Vagina (tissue), 2 donors: ENCODE measurements around the gene SNRNP70. TPM values are rescaled to one million over a fixed set of nuclear protein-coding genes. Genes with fewer than 3 reads are reported as not detected.

Experiments used
- DNase-seq, 2 donors: peaks; one replicate each; pipeline ENCODE4 v3.0.0-alpha.2; 2017; ENCODE audit errors: extremely low spot score in 2 of 2
- H3K27ac ChIP-seq: fragments of 200-600 bp; sonication (generic); one replicate; pipeline ENCODE4 v1.5.1; 2019
- H3K27me3 ChIP-seq: fragments of 200-600 bp; sonication (generic); one replicate; pipeline ENCODE4 v1.5.1; 2019
- H3K36me3 ChIP-seq, 2 donors: fragments of 200-600 bp; sonication (generic); one replicate each; pipeline ENCODE4 v1.5.1; 2017 to 2019
- H3K4me1 ChIP-seq: fragments of 200-600 bp; sonication (generic); one replicate; pipeline ENCODE4 v1.5.1; 2019
- H3K4me3 ChIP-seq, 2 donors: fragments of 200-600 bp; sonication (generic); 1 replicate in 1 of 2; 2 replicates in 1 of 2; pipeline ENCODE4 v1.5.1; 2016 to 2019
- H3K9me3 ChIP-seq: fragments of 200-600 bp; sonication (generic); one replicate; pipeline ENCODE4 v1.5.1; 2019
- CTCF ChIP-seq, 3 experiments: fragments of 450-650 bp in 2 of 3; fragments of 200-600 bp in 1 of 3; sonication (generic) in 1 of 3; IDR thresholded peaks; one replicate each; pipeline ENCODE4 v1.5.1; 2017 to 2019; ENCODE audit warnings: antibody characterized with exemption in 3 of 3, mild to moderate bottlenecking in 2 of 3, moderate library complexity in 2 of 3
- POLR2A ChIP-seq, 2 donors: fragments of 450-650 bp; IDR thresholded peaks; one replicate each; pipeline ENCODE4 v1.6.1; 2017; ENCODE audit warnings: antibody characterized with exemption in 2 of 2, mild to moderate bottlenecking in 2 of 2, moderate library complexity in 2 of 2
- POLR2AphosphoS5 ChIP-seq, 2 donors: sonication (generic); formaldehyde crosslinking; IDR thresholded peaks; one replicate each; pipeline ENCODE4 v1.9.0; 2017; ENCODE audit warnings: antibody characterized with exemption in 2 of 2, mild to moderate bottlenecking in 2 of 2, low read depth in 1 of 2; ENCODE audit not compliant: insufficient read depth in 1 of 2
- intact Hi-C: fragments of 100-400 bp; cut with DNase I; formaldehyde crosslinking; loops from one replicate; pipeline ENCODE4 v1.15.1; 2023
- total RNA-seq: library from RNA; depleted of rRNA; stranded (reverse); fragments of >200 nt; gene quantifications from one replicate; pipeline ENCODE4 v1.2.3, GENCODE V29; 2016

The SNRNP70 gene
- total RNA-seq, 1 donor from 2014 or later, result 380 TPM

DNA sequence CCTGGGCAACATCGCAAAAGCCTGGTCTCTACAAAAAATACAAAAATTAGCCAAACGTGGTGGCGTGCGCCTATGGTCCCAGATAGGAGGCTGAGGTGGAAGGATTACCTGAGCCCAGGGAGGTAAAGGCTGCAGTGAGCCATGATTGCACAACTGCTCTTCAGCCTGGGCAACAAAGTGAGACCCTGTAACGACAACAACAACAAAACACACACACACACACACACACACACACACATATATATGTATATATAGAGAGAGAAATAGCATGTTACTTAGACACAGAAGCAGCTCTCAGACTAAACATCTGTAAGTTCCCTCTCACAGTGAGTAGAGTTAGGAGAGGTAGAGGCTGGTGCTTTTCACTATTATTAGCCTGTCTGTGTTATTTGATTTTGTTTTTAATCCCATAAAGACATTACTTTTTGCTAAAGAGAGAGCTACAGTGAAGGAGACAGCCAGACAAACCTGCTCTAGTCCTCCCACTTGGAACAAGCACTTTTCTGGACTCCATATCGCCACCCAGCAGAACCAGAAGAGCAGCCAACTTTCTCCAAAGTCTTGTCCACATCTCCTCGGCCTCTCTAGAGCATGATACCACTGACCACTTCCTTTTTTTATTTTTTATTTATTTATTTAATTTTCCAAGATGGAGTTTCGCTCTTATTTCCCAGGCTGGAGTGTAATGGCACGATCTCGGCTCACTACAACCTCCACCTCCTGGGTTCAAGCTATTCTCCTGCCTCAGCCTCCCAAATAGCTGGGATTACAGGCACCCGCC lies 26.2 kb downstream of the SNRNP70 start:
- intact Hi-C loops, result no loop called here
- TF ChIP-seq POLR2AphosphoS5 (IDR thresholded peaks at IDR 0.05; ENCODE audit: insufficient read depth in 1 of 2, low read depth in 1 of 2) (no peak), POLR2A (IDR thresholded peaks at IDR 0.05) (no peak), CTCF (IDR thresholded peaks at IDR 0.05) (no peak)

DNA sequence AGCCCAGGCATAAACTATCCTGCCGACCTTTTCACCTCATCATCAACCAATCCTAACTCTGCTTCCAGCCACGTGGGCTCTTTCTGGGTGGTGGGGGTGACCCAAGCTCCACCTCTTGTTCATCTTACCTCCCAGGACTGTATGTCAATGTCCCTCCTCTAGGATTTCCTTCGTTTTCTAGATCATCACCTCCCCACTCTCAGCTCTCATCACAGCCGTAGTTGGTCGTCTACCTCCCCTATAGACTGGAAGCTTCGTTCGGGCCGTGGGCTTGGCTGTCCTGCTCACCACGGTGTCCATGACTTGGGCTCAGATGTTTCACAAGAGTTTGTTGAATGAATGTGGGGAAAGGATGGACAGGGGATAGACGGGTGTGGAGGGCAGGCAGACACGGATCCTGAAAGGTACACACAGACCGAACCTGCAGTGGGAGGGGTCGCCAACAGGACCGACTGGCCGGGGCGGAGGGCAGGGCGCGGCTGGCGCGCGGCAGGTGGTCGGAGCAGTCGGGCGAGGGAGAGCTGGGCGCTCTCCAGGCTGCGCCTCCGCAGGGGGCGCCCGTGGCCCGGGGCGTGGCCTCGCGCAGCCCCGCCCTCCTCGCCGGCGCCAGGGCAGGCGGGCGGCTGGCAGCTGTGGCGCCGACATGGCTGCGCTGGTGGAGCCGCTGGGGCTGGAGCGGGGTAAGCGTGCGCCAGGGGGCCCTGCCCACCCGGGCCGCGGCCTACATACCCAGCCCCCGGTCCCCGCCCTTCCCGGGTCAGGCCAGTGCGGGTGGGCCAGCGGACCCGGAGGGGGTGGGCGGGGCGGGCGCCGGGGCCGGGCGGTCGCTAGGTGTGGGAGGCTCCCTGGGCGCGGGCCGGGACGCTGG lies 28.7 kb downstream of the SNRNP70 start, which contains the start of gene LIN7B:
TSS of gene LIN7B (plus strand) at position 609 of the 868 bp plus-strand sequence. CDS start at position 644, 35 bp downstream.
- intact Hi-C loops, result no loop called here
- Histone ChIP-seq H3K36me3 (peaks cover 0 to under 1% of the 10 kb centered on the region in 2 donors), H3K4me3 (peak within 1 kb of the TSS; percentile 72 to 88), H3K27ac (peak within 1 kb of the TSS; percentile 83), H3K4me1 (peaks cover 34% of the 10 kb centered on the region), H3K27me3 (no peaks in the 10 kb centered on the region), H3K9me3 (no peaks in the 10 kb centered on the region)
- no peak for DNase-seq
- TF ChIP-seq POLR2AphosphoS5 (IDR thresholded peaks at IDR 0.05; ENCODE audit: insufficient read depth in 1 of 2, low read depth in 1 of 2) (no peak), POLR2A (IDR thresholded peaks at IDR 0.05) (peak in 1 of 2 donors; percentile 12), CTCF (IDR thresholded peaks at IDR 0.05) (peak in 1 of 3 experiments; percentile 54)

More for the DNA sequence above, 26.2 kb downstream of the SNRNP70 start:
- H3K4me3 ChIP-seq, result no peak overlapping the region
- H3K9me3 ChIP-seq, result no peaks in the 10 kb centered on the region
- no peak overlapping the region for H3K27ac ChIP-seq
- H3K36me3 ChIP-seq, result peaks cover 0 to 23% of the 10 kb centered on the region in 2 donors
- no peaks in the 10 kb centered on the region for H3K27me3 ChIP-seq
- H3K4me1 ChIP-seq, result peaks cover 20% of the 10 kb centered on the region
- DNase-seq, result no peak

- peak overlapping the region; percentile 83 for H3K27ac ChIP-seq
- no peaks in the 10 kb centered on the region for H3K9me3 ChIP-seq
- peaks cover 39% of the 10 kb centered on the region for H3K4me1 ChIP-seq
- H3K36me3 ChIP-seq, result no peaks in the 10 kb centered on the region
- no peak for DNase-seq
- intact Hi-C loops, result no loop called here
- TF ChIP-seq POLR2A (IDR thresholded peaks at IDR 0.05) (no peak), POLR2AphosphoS5 (IDR thresholded peaks at IDR 0.05; ENCODE audit: insufficient read depth in 1 of 2, low read depth in 1 of 2) (peak in 1 of 2 donors; percentile 75)
- no peaks in the 10 kb centered on the region for H3K27me3 ChIP-seq
- H3K4me3 ChIP-seq, result peak overlapping the region; percentile 72 to 88
Observed at GRCh38 chr19:49114630-49115363, 29.5 kb downstream of the SNRNP70 start.

- H3K9me3 ChIP-seq, result no peaks in the 10 kb centered on the region
- no peak overlapping the region for H3K27ac ChIP-seq
- H3K4me3 ChIP-seq, result no peak overlapping the region
- DNase-seq, result peak in 1 of 2 donors; percentile 72
- peaks cover 42% of the 10 kb centered on the region for H3K4me1 ChIP-seq
- no peaks in the 10 kb centered on the region for H3K36me3 ChIP-seq
- H3K27me3 ChIP-seq, result no peaks in the 10 kb centered on the region
- intact Hi-C loops, result no loop called here
- TF ChIP-seq POLR2AphosphoS5 (IDR thresholded peaks at IDR 0.05; ENCODE audit: insufficient read depth in 1 of 2, low read depth in 1 of 2) (no peak), CTCF (IDR thresholded peaks at IDR 0.05) (no peak), POLR2A (IDR thresholded peaks at IDR 0.05) (no peak)
Observed at GRCh38 chr19:49116544-49116943, 31.3 kb downstream of the SNRNP70 start.
